Hippocampal formation (tissue), 2 donors: ENCODE data around the gene PPP3CA.
"Not testable (repeated sequence)": the region's sequence is repeated elsewhere in the genome, so short reads cannot be mapped to it uniquely, and the experiment has no call there.

Experiments
- DNase-seq, 2 donors: peaks; one replicate each; lab custom pipeline; 2025; lab: John Stamatoyannopoulos, UW

The PPP3CA gene

DNA sequence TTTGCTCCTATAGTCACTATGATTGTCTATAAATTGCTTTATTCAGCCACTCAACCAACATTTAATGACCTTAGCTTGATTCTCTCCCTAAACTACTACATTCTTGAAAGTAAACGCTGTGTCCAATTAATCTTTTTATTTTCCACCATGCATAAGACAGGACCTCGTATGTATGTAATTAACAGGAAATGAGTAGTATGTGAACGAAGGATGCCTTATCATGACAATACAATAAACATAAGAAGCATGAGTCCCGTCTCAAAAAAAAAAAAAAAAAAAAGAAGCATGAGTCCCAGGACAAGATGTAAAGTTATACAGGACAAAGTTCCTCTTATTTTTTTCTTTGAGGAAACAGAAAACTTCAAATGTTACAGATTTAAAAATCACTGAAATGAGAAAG lies 92.5 kb downstream of the PPP3CA start:
- no peak for DNase-seq

DNA sequence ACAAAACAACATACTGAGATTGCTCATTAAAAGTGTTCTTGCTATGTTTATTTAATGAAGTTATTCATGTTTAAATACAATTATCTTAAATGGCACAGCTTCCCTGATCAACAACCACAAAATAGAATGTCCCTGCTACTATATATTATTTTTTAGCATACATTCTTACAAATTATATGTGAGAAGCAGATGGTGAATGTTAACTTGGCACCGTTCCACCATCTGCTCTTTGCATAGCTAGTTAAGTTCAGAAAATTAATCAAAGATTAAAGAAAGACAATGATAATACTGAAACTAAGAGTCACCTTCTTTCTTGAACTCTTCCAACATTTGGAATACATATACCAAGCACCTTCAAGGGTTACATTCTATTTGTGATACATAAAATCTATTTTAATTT lies 94.2 kb downstream of the PPP3CA start:
- no peak for DNase-seq

DNA sequence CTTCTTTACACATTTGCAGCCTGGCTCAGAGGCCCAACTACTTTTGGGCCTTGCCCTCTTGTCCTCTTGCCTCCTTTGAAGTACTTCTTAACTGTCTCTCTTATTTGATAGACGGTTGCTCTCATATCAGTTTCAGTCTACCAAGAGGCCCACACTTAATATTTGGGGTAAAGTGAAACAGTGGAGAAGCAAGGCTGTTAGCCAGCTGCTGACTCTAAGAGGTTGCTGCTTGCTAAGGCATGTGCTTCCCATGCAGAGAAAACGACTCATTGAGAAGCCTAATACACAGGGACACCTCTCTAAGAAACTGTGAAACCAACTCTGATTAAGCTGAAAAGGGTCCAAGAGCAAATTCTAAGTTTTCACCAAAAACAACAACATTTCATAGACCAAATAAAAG lies 94.6 kb downstream of the PPP3CA start:
- DNase-seq, result no peak

DNA sequence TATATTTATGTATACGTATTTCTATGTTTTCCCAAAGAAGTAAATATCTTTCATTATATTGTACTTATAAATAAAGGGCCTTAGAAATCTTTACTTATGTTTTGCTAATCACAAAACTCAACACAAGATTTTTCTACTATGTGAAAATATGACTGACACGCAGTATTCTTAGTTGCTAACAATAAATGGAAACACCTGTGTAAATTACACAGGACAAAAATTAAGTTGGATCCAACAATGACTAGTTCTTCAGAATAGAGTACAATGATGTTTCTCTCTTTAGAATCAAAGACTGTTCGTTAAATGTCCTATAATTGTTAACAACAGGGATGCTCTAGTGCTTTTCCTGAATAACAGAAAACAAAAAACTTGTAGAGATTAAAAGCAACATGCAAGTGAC lies 96.1 kb downstream of the PPP3CA start:
- no peak for DNase-seq

GRCh38 chr4:101244349-101244748 lies 103.0 kb downstream of the PPP3CA start:
- DNase-seq, result no peak

GRCh38 chr4:101242441-101242840 lies 104.9 kb downstream of the PPP3CA start:
- no peak for DNase-seq

DNA sequence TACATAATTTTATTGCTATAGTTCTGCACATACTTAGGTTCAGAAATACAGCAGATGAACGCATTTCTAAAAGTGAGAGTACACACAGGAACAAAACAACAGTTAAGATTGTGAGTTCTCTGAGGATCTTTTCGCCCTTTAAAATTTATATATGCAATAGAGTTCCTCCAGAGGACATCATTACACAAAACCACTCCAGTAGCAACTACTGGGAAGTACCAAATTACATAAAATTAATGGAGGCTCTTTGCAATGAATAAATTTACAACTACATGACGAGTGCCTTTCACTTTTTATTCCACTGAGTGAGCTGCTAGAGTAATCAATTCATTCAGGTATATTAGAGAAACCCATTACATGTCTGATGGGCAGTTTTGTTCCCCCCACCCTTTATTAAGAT lies 107.2 kb downstream of the PPP3CA start:
- no peak for DNase-seq

GRCh38 chr4:101239665-101240064 lies 107.7 kb downstream of the PPP3CA start:
- no peak for DNase-seq

DNA sequence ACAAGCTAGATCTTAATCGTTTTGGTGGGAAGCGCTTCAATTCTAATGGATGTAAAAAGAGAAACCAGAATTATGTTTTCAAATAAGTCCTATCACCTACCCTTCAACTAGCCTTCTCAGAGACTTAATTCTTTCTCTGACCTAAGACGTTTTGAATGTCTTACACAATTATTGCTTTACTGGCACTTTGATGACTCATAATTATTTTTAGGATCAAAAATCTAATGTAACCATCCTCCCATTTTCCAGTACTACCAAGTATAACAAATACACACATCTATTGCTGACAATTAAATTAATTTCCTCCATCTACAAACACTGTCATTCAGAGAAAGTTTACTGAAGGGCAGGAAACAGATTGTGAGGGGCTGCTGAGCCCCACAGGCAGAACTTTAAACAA lies 108.6 kb downstream of the PPP3CA start:
- DNase-seq, result no peak

DNA sequence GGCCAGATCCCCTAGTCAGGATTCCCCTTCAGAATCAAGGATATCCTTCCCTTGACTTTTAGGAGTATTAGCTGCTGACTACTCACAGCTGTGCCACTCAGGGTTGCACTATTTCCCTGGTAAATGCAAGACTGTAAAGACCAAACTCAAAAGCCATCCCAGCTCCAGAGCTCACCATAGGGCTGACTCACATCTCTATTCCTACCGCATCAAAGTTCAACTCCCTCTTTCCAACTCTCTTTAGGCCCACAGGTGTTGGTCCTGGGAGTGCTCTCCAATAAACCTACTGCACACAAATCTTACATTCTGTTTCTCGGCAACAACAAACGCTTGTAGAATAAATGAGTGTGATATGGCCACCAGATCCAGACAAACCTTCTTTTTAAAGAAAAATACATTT lies 109.6 kb downstream of the PPP3CA start:
- DNase-seq, result no peak

DNA sequence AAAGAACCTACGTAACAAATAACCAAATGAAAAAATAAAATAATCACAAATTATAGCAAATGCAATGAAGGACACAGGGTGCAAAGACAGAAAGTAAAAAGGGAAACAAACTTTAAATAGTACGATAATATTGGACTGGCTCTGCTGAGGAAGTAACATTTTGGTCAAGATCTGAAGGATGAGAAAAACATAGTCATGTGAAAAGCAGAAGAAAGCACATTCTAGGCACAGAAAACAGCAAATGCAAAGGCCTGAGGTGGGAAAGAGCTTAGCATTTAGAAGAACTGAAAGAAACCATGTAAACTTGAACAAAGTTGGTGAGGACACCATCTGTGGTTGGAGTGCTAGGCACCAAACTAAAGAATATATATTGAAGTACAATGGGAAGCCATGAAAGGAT lies 111.2 kb downstream of the PPP3CA start:
- DNase-seq, result no peak

DNA sequence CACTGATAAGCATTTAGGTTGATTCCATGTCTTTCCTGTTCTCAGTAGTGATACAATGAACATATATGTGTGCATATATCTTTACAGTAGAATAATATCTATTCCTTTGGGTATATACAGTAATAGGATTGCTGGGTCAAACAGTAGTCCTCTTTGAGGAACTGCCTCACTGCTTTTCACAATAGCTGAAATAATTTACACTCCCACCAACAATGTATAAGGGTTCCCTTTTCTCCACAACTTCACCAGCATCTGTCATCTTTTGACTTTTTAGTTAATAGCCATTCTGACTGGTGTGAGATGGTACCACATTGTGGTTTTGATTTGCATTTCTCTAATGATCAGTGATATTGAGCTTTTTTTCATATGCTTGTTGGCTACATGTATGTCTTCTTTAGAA lies 113.2 kb downstream of the PPP3CA start:
- not testable (repeated sequence) for DNase-seq

DNA sequence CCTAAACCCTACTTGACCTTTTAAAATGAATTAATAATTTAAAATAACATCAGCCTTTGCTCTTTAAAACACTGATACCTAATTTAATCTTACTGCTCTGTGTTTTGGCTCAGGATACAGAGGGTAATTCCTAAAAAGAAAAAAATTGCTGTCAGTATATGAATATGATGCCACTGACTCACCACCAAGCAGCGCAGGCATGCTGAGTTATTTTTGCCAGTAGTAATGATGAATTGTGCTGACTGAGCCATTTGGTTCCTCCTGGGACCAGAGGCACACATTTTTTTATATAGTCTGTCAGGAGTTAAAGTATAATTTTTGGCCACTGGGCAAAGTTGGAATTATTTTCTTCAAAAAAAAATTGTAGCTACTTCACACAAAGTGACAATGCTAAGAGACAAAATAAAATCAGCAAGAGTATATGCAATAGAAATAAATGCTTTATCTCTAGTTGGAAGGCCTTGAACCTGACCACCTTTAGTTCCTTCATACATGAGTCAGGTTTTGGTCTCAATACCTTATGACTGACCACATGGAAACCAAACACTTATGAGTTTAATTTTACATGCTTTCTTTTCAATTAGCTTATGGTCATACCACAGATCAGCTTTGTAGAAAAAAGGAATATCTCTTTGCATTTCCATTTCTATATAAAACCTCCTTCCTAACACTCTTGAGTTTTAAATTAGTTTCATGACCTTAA lies 115.1 kb downstream of the PPP3CA start:
- DNase-seq, result no peak

- no peak for DNase-seq
These were observed 116.4 kb downstream of the PPP3CA start for GRCh38 chr4:101230801-101231426.

DNA sequence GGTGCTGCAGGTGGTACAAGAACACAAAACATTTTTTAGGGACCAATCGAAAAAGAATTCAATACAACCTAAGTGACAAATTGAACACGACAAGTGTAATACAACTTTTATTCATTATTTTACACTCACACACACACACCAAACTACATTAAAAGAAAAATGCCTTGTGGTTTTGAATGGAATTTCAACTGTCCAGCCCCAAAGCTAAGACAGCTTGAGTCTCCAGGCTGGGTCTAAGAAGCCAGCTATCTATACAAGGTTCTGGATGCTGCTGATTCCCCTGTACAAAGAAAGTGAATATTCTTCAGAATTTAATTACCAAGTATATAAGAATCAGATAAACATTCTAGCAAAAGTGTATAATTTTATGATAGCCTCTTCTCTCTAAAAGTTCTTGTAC lies 118.2 kb downstream of the PPP3CA start:
- DNase-seq, result no peak

DNA sequence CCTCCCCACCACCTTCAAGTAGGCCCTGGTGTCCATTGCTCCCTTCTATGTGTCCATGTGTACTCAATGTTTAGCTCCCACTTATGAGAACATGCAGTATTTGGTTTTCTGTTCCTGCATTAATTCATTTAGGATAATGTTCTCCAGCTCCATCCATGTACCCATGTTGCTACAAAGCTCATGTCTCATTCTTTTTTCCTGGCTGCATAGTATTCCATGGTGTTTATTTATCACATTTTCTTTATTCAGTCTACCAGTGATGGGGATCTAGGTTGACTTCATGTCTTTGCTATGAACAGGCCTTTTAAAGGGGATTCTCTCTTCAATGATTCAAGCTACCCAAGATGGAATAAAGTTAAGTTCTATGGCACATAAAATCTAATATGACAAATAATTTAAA lies 119.6 kb downstream of the PPP3CA start:
- no peak for DNase-seq

DNA sequence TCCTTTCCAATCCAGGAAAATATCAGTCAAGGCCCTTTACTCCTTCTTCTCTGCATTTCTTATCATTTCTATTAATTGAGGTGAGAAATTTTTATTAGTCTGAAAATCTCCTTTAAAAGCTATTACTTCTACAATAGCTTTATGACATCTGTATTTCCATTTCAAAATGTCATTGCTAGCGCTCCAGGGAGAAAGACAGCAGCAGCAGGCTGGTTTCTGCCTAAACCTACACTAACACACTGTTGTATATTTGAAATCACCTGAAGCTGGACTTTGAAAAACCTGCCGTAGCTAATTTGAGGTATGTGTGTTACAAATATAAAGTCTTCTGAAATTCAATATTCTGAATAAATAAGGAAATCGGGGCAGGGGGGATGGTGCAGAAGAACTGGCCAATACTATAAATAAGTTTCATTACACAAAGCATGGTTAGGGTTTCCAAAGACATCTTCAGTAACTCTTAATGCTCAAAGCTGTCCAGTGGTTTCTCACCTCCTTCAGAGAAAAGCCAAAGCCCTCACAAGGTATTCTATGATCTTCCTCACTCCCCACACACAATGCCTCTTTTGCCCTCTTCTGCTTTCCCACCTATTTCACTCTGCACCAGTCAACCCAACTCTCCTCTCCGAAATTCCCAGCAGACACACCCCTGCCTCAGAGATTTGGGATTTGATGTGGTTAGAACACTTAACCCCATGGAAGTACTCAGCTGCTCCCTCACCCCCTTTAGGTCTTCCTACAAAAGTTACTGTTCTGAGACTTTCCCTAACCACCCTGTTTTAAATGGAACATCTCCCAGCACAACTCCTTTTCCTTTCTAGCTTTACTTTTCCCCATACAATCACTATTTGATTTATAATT lies 122.7 kb downstream of the PPP3CA start:
- DNase-seq, result no peak

- DNase-seq, result no peak
These were observed 125.0 kb downstream of the PPP3CA start for GRCh38 chr4:101222156-101222845.

DNA sequence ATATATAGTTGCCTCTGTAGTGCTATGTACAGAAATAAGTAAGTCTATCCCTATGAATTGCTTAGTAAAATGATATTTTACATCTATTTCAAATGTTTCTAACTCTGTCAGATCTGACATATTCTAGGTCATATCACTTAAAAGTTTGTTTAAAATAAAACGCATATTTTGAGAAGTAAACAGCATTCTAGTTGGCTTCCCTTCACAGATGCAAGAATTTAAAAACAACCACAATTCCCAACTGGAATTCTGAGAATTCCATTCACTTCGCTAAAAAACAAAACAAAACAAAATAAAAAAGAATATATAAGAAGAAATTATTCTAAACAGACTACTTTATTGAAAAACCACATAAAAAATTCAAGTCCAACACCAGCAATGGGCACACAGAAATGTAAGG lies 126.0 kb downstream of the PPP3CA start:
- DNase-seq, result no peak

DNA sequence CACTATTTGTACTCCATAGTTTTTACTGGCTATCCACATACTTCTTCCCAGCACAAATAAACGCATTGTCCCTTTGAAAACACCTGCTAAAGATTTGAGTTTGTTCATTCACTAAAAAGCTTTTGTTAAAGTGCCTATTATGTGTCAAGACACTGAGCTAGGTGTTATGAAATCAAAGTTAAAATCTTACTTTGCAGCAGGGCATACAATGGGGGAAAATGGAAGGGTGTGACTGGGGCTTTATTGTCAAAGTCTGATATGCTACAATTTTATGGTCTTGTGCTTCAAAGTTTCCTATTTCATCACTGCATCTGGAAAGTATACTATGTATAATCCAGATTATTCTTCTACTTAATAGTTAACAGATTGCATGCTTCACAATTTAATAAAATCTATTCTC lies 128.4 kb downstream of the PPP3CA start:
- no peak for DNase-seq

GRCh38 chr4:101218346-101218745 lies 129.0 kb downstream of the PPP3CA start:
- no peak for DNase-seq

DNA sequence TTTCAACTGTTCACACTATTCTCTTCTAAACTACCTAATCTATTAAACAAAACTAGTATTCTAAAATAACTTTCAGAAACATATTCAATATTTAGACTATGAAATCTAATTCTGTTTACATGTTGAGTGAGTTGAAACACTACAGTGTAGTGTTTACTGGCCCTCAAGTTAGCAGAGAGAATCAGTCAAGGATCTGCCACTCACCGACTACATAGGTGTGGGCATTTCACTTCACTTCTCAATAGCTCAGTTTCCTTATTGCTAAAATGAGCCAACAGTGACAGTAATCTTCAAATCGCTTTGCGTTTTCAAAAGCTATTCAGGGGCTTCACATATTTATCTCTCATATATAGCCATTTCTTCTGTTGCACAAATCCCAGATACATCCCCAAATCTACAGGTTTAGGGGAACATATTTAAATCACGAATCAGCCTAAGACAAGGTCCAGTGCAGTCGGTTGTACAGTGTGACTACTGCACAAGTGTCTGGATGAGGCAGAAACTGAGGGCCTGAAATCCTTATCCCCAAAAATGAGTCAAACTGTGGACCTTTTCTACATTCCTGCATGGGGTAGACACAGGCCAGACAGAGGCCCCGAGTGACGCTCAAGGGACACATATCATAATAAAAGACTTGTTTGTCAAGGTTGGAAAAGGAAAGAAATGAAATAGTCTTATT lies 129.8 kb downstream of the PPP3CA start:
- no peak for DNase-seq
